OCI-LY7 (cell line): Measurements from ENCODE around the gene VMAC. TPM values are rescaled to one million over a fixed set of nuclear protein-coding genes. Genes with fewer than 3 reads are reported as not detected.

Experiments
- BruUV-seq: library from RNA; stranded (reverse); fragments of 400-500 nt; replicated peaks from 2 replicates; lab custom pipeline; 2021; lab: Mats Ljungman, UMichigan
- CTCF ChIA-PET: fragments of 300-600 bp; sonication (Branson Sonifier 250); formaldehyde crosslinking; loops from one replicate; lab custom pipeline; 2022; ENCODE audit warnings: antibody characterized with exemption; ENCODE audit not compliant: unreplicated experiment; lab: Charles Lee
- POLR2A ChIA-PET: fragments of 300-600 bp; sonication (Branson Sonifier 250); formaldehyde crosslinking; loops from one replicate; lab custom pipeline; 2022; ENCODE audit warnings: antibody characterized with exemption; lab: Charles Lee
- DNase-seq: peaks from one replicate; pipeline ENCODE4 v3.0.0-alpha.2; 2015; ENCODE audit warnings: low spot score
- H2AFZ ChIP-seq: fragments of 200-600 bp; sonication (generic), shearing (Covaris generic); 2 replicates; pipeline ENCODE4 v1.6.1; 2014; ENCODE audit warnings: mild to moderate bottlenecking, antibody characterized with exemption, low read length, moderate library complexity
- H3K27ac ChIP-seq: fragments of 200-600 bp; sonication (generic); 2 replicates; pipeline ENCODE4 v1.5.1; 2014; ENCODE audit warnings: mixed run types, low read depth, mild to moderate bottlenecking, moderate library complexity, low read length, inconsistent platforms; ENCODE audit not compliant: poor library complexity, severe bottlenecking
- H3K36me3 ChIP-seq: fragments of 200-600 bp; sonication (generic); 2 replicates; pipeline ENCODE4 v1.6.1; 2014; ENCODE audit warnings: mild to moderate bottlenecking, antibody characterized with exemption, low read length, moderate library complexity, mixed read lengths; ENCODE audit not compliant: insufficient read depth
- H3K4me1 ChIP-seq: fragments of 200-600 bp; sonication (generic); 2 replicates; pipeline ENCODE4 v1.5.1; 2014; ENCODE audit warnings: mild to moderate bottlenecking, low read length; ENCODE audit not compliant: insufficient read depth, poor library complexity, severe bottlenecking
- H3K4me2 ChIP-seq: fragments of 200-600 bp; sonication (generic); 2 replicates; pipeline ENCODE4 v1.6.1; 2014; ENCODE audit warnings: mild to moderate bottlenecking, low read length
- H3K4me3 ChIP-seq: fragments of 200-600 bp; sonication (generic); 2 replicates; pipeline ENCODE4 v1.5.1; 2014; ENCODE audit warnings: mild to moderate bottlenecking, low read depth, low read length; ENCODE audit not compliant: poor library complexity, severe bottlenecking
- H3K79me2 ChIP-seq: fragments of 200-600 bp; sonication (generic); 2 replicates; pipeline ENCODE4 v1.6.1; 2016; ENCODE audit warnings: low read depth, mild to moderate bottlenecking, low read length, moderate library complexity, mixed read lengths; ENCODE audit not compliant: insufficient read depth
- H3K9me2 ChIP-seq: fragments of 200-600 bp; sonication (generic); 2 replicates; pipeline ENCODE4 v1.6.1; 2016; ENCODE audit warnings: mild to moderate bottlenecking, low read length, mixed read lengths; ENCODE audit not compliant: insufficient read depth
- H3K9me3 ChIP-seq: fragments of 200-600 bp; sonication (generic); 2 replicates; pipeline ENCODE4 v1.6.1; 2014; ENCODE audit warnings: mild to moderate bottlenecking, mixed run types, low read length, mixed read lengths
- H4K20me1 ChIP-seq: fragments of 200-600 bp; sonication (generic); 2 replicates; pipeline ENCODE4 v1.6.1; 2014; ENCODE audit warnings: mild to moderate bottlenecking, antibody characterized with exemption, low read length, moderate library complexity, mixed read lengths; ENCODE audit not compliant: insufficient read depth
- CTCF ChIP-seq: fragments of 200-600 bp; sonication (generic); conservative IDR thresholded peaks from 2 replicates; pipeline ENCODE4 v1.5.1; 2014; ENCODE audit warnings: mild to moderate bottlenecking, antibody characterized with exemption, low read length, moderate library complexity, mixed read lengths
- EZH2phosphoT487 ChIP-seq: fragments of 200-600 bp; sonication (generic); IDR thresholded peaks from 2 replicates; pipeline ENCODE4 v1.6.1; 2018; ENCODE audit warnings: low read depth, borderline replicate concordance, mild to moderate bottlenecking, mixed run types, antibody characterized with exemption, low read length, moderate library complexity, mixed read lengths
- intact Hi-C: fragments of 100-400 bp; cut with micrococcal nuclease; formaldehyde crosslinking; loops from one replicate; pipeline ENCODE4 v1.10.0; 2022; ENCODE audit not compliant: unreplicated experiment
- total RNA-seq, 2 experiments: library from RNA; depleted of rRNA in 1 of 2; stranded (reverse); fragments of >200 nt in 1 of 2; shearing (Covaris generic) in 1 of 2; gene quantifications; 2 replicates each; pipeline ENCODE4 v1.2.3, GENCODE V29; 2014 to 2022

The VMAC gene
- total RNA-seq, 2 experiments from 2014 or later = 6.0 to 6.8 TPM

GRCh38 chr19:5903056-5903623, 1.5 kb upstream of the VMAC start:
- POLR2A ChIA-PET = interaction anchor here (0.6 to 1.1 kb wide), 3 partner anchors 12 to 46 kb away, joined by 3 to 5 read pairs (median 4); no protein-coding TSS in a partner anchor
- DNase-seq = peak; percentile 13
- H3K4me1 ChIP-seq = peaks cover 15% of the 10 kb centered on the region
- H3K27ac ChIP-seq = peak overlapping the region; percentile 78
- no peaks in the 10 kb centered on the region for H4K20me1 ChIP-seq
- BruUV-seq = TSS peak; percentile 58
- peak overlapping the region; percentile 89 for H3K4me3 ChIP-seq
- H3K9me2 ChIP-seq = no peaks in the 10 kb centered on the region
- H2AFZ ChIP-seq = peak overlapping the region; percentile 57
- TF ChIP-seq EZH2phosphoT487 (no peak), CTCF (no peak)
- intact Hi-C loops = loop anchor here (5.0 to 10.0 kb wide), 2 partner anchors 49 to 122 kb away; no protein-coding TSS in a partner anchor
- H3K36me3 ChIP-seq = peaks cover 21% of the 10 kb centered on the region
- peaks cover 42% of the 10 kb centered on the region for H3K79me2 ChIP-seq
- peak overlapping the region; percentile 73 for H3K4me2 ChIP-seq
- H3K9me3 ChIP-seq = no peaks in the 10 kb centered on the region
- CTCF ChIA-PET = interaction anchor here (3.4 kb wide), 1 partner anchor 99 kb away, joined by 12 read pairs; no protein-coding TSS in a partner anchor

GRCh38 chr19:5903624-5904351, 884 bp upstream of the VMAC start, which contains the start of gene NDUFA11:
Gene NDUFA11, minus strand, starts transcription at chr19:5903790. Its CDS starts 82 bp downstream, at chr19:5903708.
- Histone ChIP-seq H3K27ac (peak within 1 kb of the TSS; percentile 78), H3K79me2 (peaks cover 38% of the 10 kb centered on the region), H3K9me3 (no peaks in the 10 kb centered on the region), H3K4me2 (peak within 1 kb of the TSS; percentile 73), H3K36me3 (peaks cover 21% of the 10 kb centered on the region), H4K20me1 (no peaks in the 10 kb centered on the region), H3K4me3 (peak within 1 kb of the TSS; percentile 89), H2AFZ (peak within 1 kb of the TSS; percentile 57), H3K9me2 (no peaks in the 10 kb centered on the region), H3K4me1 (peaks cover 15% of the 10 kb centered on the region)
- no TSS peak for BruUV-seq
- intact Hi-C loops = loop anchor here (1.0 to 10.0 kb wide), 5 partner anchors 49 to 217 kb away; partner anchors contain the start of gene RANBP3
- ChIA-PET POLR2A (interaction anchor here (0.6 to 1.3 kb wide), 7 partner anchors 9 to 116 kb away, joined by 3 to 5 read pairs (median 3); no protein-coding TSS in a partner anchor), CTCF (interaction anchor here (3.4 kb wide), 1 partner anchor 100 kb away, joined by 12 read pairs; no protein-coding TSS in a partner anchor)
- no peak for TF ChIP-seq CTCF
- TF ChIP-seq EZH2phosphoT487 = no peak
- peak; percentile 96 for DNase-seq
